ENCODE data around the gene RBM5.

DNA sequence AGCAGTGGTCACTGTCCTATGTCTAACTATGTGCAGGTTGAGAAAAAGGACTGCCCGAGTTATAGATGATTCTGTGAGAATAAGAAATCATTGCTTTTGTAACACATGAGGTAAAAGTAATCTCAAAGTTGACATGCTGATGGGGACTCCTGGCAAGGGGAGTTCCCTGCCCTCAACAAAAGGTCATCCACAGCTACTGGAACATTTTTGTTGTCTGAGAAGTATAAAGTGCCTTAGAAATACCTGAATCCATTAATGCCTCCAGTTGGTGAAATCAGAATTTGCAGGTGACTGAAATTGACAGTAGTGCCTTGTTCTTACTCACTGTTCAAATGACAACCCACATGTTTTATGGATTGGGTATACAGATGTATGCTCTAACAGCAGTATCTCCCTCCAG is 43.7 kb upstream of the RBM5 start:
- TF ChIP-seq FOXA1 (IDR thresholded peaks at IDR 0.05) (no peak), SUZ12 (IDR thresholded peaks at IDR 0.05) (no peak), NFRKB (IDR thresholded peaks at IDR 0.05) (no peak)

All from HEK293T (cell line).